SU-DHL-6 (cell line): ENCODE measurements around the gene SERPINI1.

Source experiments
- H2AFZ ChIP-seq: fragments of 200-600 bp; sonication (generic); 2 replicates; pipeline ENCODE4 v1.6.1; 2014; ENCODE audit warnings: low read depth, mild to moderate bottlenecking, moderate library complexity, mixed read lengths, antibody characterized with exemption, low read length; ENCODE audit not compliant: severe bottlenecking
- H3F3A ChIP-seq: fragments of 200-600 bp; shearing (Covaris generic); 2 replicates; pipeline ENCODE4 v1.6.0; 2016; ENCODE audit warnings: antibody characterized with exemption, mild to moderate bottlenecking; ENCODE audit not compliant: insufficient read depth
- H3K27ac ChIP-seq: fragments of 200-600 bp; sonication (generic); 2 replicates; pipeline ENCODE4 v1.5.1; 2016; ENCODE audit warnings: low read depth, mild to moderate bottlenecking, low read length, moderate library complexity, mixed read lengths
- H3K27me3 ChIP-seq: fragments of 200-600 bp; sonication (generic), shearing (Covaris generic); 2 replicates; pipeline ENCODE4 v1.6.0; 2014; ENCODE audit warnings: mild to moderate bottlenecking, low read length
- H3K36me3 ChIP-seq: fragments of 200-600 bp; sonication (generic); 2 replicates; pipeline ENCODE4 v1.6.1; 2014; ENCODE audit warnings: mild to moderate bottlenecking, low read length, mixed read lengths
- H3K4me2 ChIP-seq: fragments of 300-600, 200-600 bp; shearing (Covaris generic), sonication (generic); 2 replicates; pipeline ENCODE4 v1.6.0; 2014; ENCODE audit warnings: low read length, low read depth, mild to moderate bottlenecking; ENCODE audit not compliant: poor library complexity, severe bottlenecking
- H3K4me3 ChIP-seq: fragments of 200-600 bp; sonication (generic); 2 replicates; pipeline ENCODE4 v1.5.1; 2014; ENCODE audit warnings: antibody characterized with exemption, low read length, mild to moderate bottlenecking, mixed read lengths; ENCODE audit not compliant: insufficient read depth, poor library complexity, severe bottlenecking
- H3K79me2 ChIP-seq: fragments of 200-600 bp; sonication (generic); 2 replicates; pipeline ENCODE4 v1.6.1; 2014; ENCODE audit warnings: mild to moderate bottlenecking, low read length, moderate library complexity; ENCODE audit not compliant: insufficient read depth
- H3K9ac ChIP-seq: fragments of 200-600 bp; sonication (generic); 2 replicates; pipeline ENCODE4 v1.7.0; 2014; ENCODE audit warnings: mild to moderate bottlenecking, low read length
- H3K9me2 ChIP-seq: fragments of 200-600 bp; sonication (generic); replicated peaks from 2 replicates; pipeline ENCODE4 v1.6.1; 2014; ENCODE audit warnings: low read length; ENCODE audit not compliant: insufficient read depth
- H3K9me3 ChIP-seq: fragments of 200-600 bp; sonication (generic); 2 replicates; pipeline ENCODE4 v1.6.1; 2014; ENCODE audit warnings: low read length, mixed read lengths; ENCODE audit not compliant: insufficient read depth
- H4K20me1 ChIP-seq: fragments of 200-600 bp; sonication (generic); 2 replicates; pipeline ENCODE4 v1.6.1; 2014; ENCODE audit warnings: low read depth, mild to moderate bottlenecking, antibody characterized with exemption, low read length, moderate library complexity, mixed read lengths
- CTCF ChIP-seq: fragments of 200-600 bp; sonication (generic); IDR thresholded peaks from one replicate; pipeline ENCODE4 v1.5.1; 2017; ENCODE audit warnings: antibody characterized with exemption, mild to moderate bottlenecking, low read length, moderate library complexity; ENCODE audit not compliant: insufficient read depth, poor library complexity, severe bottlenecking
- EZH2phosphoT487 ChIP-seq: fragments of 200-600 bp; sonication (generic), shearing (Covaris generic); conservative IDR thresholded peaks from 2 replicates; pipeline ENCODE4 v1.6.1; 2018; ENCODE audit warnings: mild to moderate bottlenecking, antibody characterized with exemption, low read length, moderate library complexity, mixed read lengths

Gene SERPINI1

GRCh38 chr3:167749209-167749608 is 13.7 kb downstream of the SERPINI1 start:
- Histone ChIP-seq H3K79me2 (no peaks in the 10 kb centered on the region), H3K9me3 (peaks cover 5% of the 10 kb centered on the region; the same call in 1 of the 2 replicates), H3K27ac (peak overlapping the region; percentile 52), H4K20me1 (no peaks in the 10 kb centered on the region), H3K27me3 (no peaks in the 10 kb centered on the region), H3F3A (peaks cover 17% of the 10 kb centered on the region), H3K4me3 (no peak overlapping the region), H3K4me2 (peak overlapping the region; percentile 69), H3K36me3 (peaks cover 13% of the 10 kb centered on the region), H2AFZ (no peak overlapping the region), H3K9ac (0 out of 2 replicates have a peak overlapping the region, but pooled peaks have one; percentile 10), H3K9me2 (no peaks in the 10 kb centered on the region)
- TF ChIP-seq CTCF (no peak), EZH2phosphoT487 (no peak)

- Histone ChIP-seq H3K9ac (0 out of 2 replicates have a peak overlapping the region, but pooled peaks have one; percentile 10), H3K27ac (peak overlapping the region; percentile 52), H3F3A (peaks cover 17% of the 10 kb centered on the region), H3K27me3 (no peaks in the 10 kb centered on the region), H4K20me1 (no peaks in the 10 kb centered on the region), H3K4me3 (peak overlapping the region; percentile 4), H3K36me3 (peaks cover 12% of the 10 kb centered on the region), H3K9me2 (no peaks in the 10 kb centered on the region), H2AFZ (peak overlapping the region; percentile 49), H3K4me2 (peak overlapping the region; percentile 69), H3K79me2 (no peaks in the 10 kb centered on the region), H3K9me3 (peaks cover 5% of the 10 kb centered on the region; the same call in 1 of the 2 replicates)
- TF ChIP-seq CTCF (no peak), EZH2phosphoT487 (no peak)
Measured at GRCh38 chr3:167749728-167750127, 14.2 kb downstream of the SERPINI1 start.

- peak overlapping the region; percentile 4 for H3K4me3 ChIP-seq
Measured at GRCh38 chr3:167750272-167750971, 14.9 kb downstream of the SERPINI1 start.

More at GRCh38 chr3:167750272-167750971, 14.9 kb downstream of the SERPINI1 start:
- Histone ChIP-seq H4K20me1 (no peaks in the 10 kb centered on the region), H3F3A (peaks cover 16% of the 10 kb centered on the region), H3K9me3 (no peaks in the 10 kb centered on the region), H3K4me2 (peak overlapping the region; percentile 69), H3K36me3 (peaks cover 6% of the 10 kb centered on the region), H3K9me2 (no peaks in the 10 kb centered on the region), H2AFZ (no peak overlapping the region), H3K9ac (no peak overlapping the region), H3K27me3 (no peaks in the 10 kb centered on the region), H3K27ac (peak overlapping the region; percentile 52), H3K79me2 (no peaks in the 10 kb centered on the region)
- TF ChIP-seq EZH2phosphoT487 (no peak), CTCF (no peak)
